HepG2 (cell line): ENCODE data around the gene MTF1. TPM values are rescaled to one million over a fixed set of nuclear protein-coding genes. Genes with fewer than 3 reads are reported as not detected.

Source experiments
- FOXA1 ChIP-seq, 2 experiments: fragments of 450-650 bp in 1 of 2; sonication (generic) in 1 of 2; formaldehyde crosslinking in 1 of 2; IDR thresholded peaks; 2 replicates each; pipeline versions ENCODE4 v1.4.0 to v1.6.1; 2016 to 2020; ENCODE audit warnings: missing genetic modification reagents in 1 of 2
- FOXA3 ChIP-seq: IDR thresholded peaks from 2 replicates; pipeline ENCODE4 v1.6.1; 2016; ENCODE audit warnings: missing genetic modification reagents, missing compliant biosample characterization
- LBX2 ChIP-seq: sonication (generic); formaldehyde crosslinking; IDR thresholded peaks from 2 replicates; pipeline ENCODE4 v1.5.0; 2020; ENCODE audit warnings: missing genetic modification reagents, mild to moderate bottlenecking, borderline replicate concordance
- MAX ChIP-seq: IDR thresholded peaks from 2 replicates; pipeline ENCODE4 v1.6.1; 2012; ENCODE audit warnings: inconsistent platforms
- MTF2 ChIP-seq: sonication (generic); formaldehyde crosslinking; IDR thresholded peaks from 2 replicates; pipeline ENCODE4 v1.5.0; 2020; ENCODE audit warnings: missing genetic modification reagents, borderline replicate concordance
- MXI1 ChIP-seq: IDR thresholded peaks from 3 replicates; pipeline ENCODE4 v1.6.1; 2012; ENCODE audit warnings: low read depth, low read length, inconsistent platforms, borderline replicate concordance
- RORA ChIP-seq: sonication (generic); formaldehyde crosslinking; IDR thresholded peaks from 2 replicates; pipeline ENCODE4 v1.5.0; 2020; ENCODE audit warnings: mild to moderate bottlenecking, missing genetic modification reagents, moderate library complexity
- SP1 ChIP-seq, 2 experiments: fragments of 450-650 bp in 1 of 2; sonication (generic) in 1 of 2; formaldehyde crosslinking in 1 of 2; IDR thresholded peaks; 2 replicates each; pipeline versions ENCODE4 v1.4.0 to v1.6.1; 2016 to 2020; ENCODE audit warnings: missing genetic modification reagents in 1 of 2
- YY1 ChIP-seq: IDR thresholded peaks from 2 replicates; pipeline ENCODE4 v1.6.1; 2011; ENCODE audit warnings: low read length, low read depth, moderate library complexity, mild to moderate bottlenecking; ENCODE audit not compliant: insufficient read depth, insufficient replicate concordance
- ZFP36L2 ChIP-seq: sonication (generic); formaldehyde crosslinking; IDR thresholded peaks from 2 replicates; pipeline ENCODE4 v1.4.0; 2020; ENCODE audit warnings: missing genetic modification reagents
- ZFP82 ChIP-seq: sonication (generic); formaldehyde crosslinking; IDR thresholded peaks from 2 replicates; pipeline ENCODE4 v1.5.1; 2020; ENCODE audit warnings: mild to moderate bottlenecking, missing genetic modification reagents, borderline replicate concordance
- ZNF207 ChIP-seq: fragments of 450-650 bp; IDR thresholded peaks from 2 replicates; pipeline ENCODE4 v1.6.1; 2016; ENCODE audit warnings: antibody characterized with exemption, borderline replicate concordance
- ZNF235 ChIP-seq: sonication (generic); formaldehyde crosslinking; IDR thresholded peaks from 2 replicates; pipeline ENCODE4 v1.8.1; 2023; ENCODE audit warnings: mild to moderate bottlenecking, missing genetic modification reagents, borderline replicate concordance
- ZNF251 ChIP-seq: sonication (generic); formaldehyde crosslinking; IDR thresholded peaks from 2 replicates; pipeline ENCODE4 v1.9.0; 2021; ENCODE audit warnings: mild to moderate bottlenecking, missing genetic modification reagents
- ZNF326 ChIP-seq: sonication (generic); formaldehyde crosslinking; IDR thresholded peaks from 2 replicates; pipeline ENCODE4 v1.4.0; 2020; ENCODE audit warnings: missing genetic modification reagents, borderline replicate concordance
- polyA plus RNA-seq, 8 experiments: library from polyadenylated mRNA; depleted of rRNA in 3 of 8; stranded (reverse) in 7 of 8; unstranded in 1 of 8; fragments of >200 nt; fragmentation: Illumina TruSeq in 4 of 8; extraction: Trizol in 4 of 8; gene quantifications; 2 replicates each; pipeline versions ENCODE4 v1.2.1 to v1.2.3, GENCODE V29; 2011 to 2016; ENCODE audit warnings: low read depth in 4 of 8, missing spikeins in 1 of 8, mixed read lengths in 1 of 8; ENCODE audit not compliant: insufficient read depth in 1 of 8
- total RNA-seq, 5 experiments: library from RNA; depleted of rRNA; stranded (reverse); fragments of >200 nt; fragmentation: Illumina TruSeq; extraction: Trizol; gene quantifications; 2 replicates each; pipeline ENCODE4 v1.2.3, GENCODE V29; 2016; ENCODE audit warnings: low read depth in 1 of 5
- TF ChIP-seq, protein P1 (sequence below): sonication (generic); formaldehyde crosslinking; IDR thresholded peaks from 2 replicates; pipeline ENCODE4 v1.4.0; 2020; ENCODE audit warnings: mild to moderate bottlenecking, missing genetic modification reagents
- TF ChIP-seq, protein P2 (sequence below): sonication (generic); formaldehyde crosslinking; IDR thresholded peaks from 2 replicates; pipeline ENCODE4 v1.5.0; 2020; ENCODE audit warnings: missing genetic modification reagents
- TF ChIP-seq, protein P3 (sequence below): sonication (generic); formaldehyde crosslinking; IDR thresholded peaks from 2 replicates; pipeline ENCODE4 v1.5.1; 2020; ENCODE audit warnings: missing genetic modification reagents, mild to moderate bottlenecking, borderline replicate concordance
- TF ChIP-seq, protein P4 (sequence below): sonication (generic); formaldehyde crosslinking; IDR thresholded peaks from 2 replicates; pipeline ENCODE4 v1.4.0; 2020; ENCODE audit warnings: missing genetic modification reagents
- TF ChIP-seq, protein P5 (sequence below), 2 experiments: fragments of 450-650 bp in 1 of 2; sonication (generic) in 1 of 2; formaldehyde crosslinking; IDR thresholded peaks; 2 replicates each; pipeline versions ENCODE4 v1.5.0 to v1.8.0; 2020 to 2022; ENCODE audit warnings: mild to moderate bottlenecking in 1 of 2, missing genetic modification reagents in 1 of 2

The MTF1 gene
- total and polyA plus RNA-seq, 2 of the 13 experiments (the other 11 are each of a cell fraction or from before 2014, with no cell fraction given): 2.4 to 3.3 TPM

DNA sequence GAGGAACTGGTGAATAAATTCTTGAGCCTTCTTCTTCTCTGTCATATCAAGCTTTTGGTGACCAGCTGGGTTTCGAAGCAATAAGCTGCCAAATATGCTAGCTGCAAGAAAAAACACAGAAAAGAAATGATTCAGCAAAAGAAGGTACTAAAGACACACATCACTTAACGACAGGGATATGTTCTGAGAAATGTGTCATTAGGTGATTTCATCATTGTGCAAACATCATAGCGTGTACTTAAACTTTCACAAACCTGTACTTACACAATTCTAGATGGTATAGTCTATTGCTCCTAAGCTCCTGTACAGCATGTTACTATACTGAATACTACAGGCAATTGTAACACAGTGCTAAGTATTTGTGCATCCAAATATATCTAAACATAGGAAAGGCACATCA, 2.9 kb upstream of the MTF1 start (continued):
- TF ChIP-seq FOXA3 (CRISPR knock-in tag) (peak; percentile 69), RORA (CRISPR knock-in tag) (no peak), SP1 (IDR thresholded peaks at IDR 0.05) (no peak), SP1 (CRISPR knock-in tag; IDR thresholded peaks at IDR 0.05) (no peak), LBX2 (CRISPR knock-in tag) (no peak), MAX (no peak), ZNF235 (CRISPR knock-in tag) (no peak), ZNF326 (CRISPR knock-in tag) (no peak), ZNF207 (no peak), YY1 (no peak), ZNF251 (CRISPR knock-in tag) (no peak), MXI1 (0 out of 3 replicates have a peak, but pooled peaks have one; percentile 19), ZFP36L2 (CRISPR knock-in tag) (no peak), MTF2 (CRISPR knock-in tag) (no peak), ZFP82 (no peak), FOXA1 (IDR thresholded peaks at IDR 0.05) (peak; percentile 52), FOXA1 (CRISPR knock-in tag; IDR thresholded peaks at IDR 0.05) (peak; percentile 71)
- TF ChIP-seq, protein P1, sequence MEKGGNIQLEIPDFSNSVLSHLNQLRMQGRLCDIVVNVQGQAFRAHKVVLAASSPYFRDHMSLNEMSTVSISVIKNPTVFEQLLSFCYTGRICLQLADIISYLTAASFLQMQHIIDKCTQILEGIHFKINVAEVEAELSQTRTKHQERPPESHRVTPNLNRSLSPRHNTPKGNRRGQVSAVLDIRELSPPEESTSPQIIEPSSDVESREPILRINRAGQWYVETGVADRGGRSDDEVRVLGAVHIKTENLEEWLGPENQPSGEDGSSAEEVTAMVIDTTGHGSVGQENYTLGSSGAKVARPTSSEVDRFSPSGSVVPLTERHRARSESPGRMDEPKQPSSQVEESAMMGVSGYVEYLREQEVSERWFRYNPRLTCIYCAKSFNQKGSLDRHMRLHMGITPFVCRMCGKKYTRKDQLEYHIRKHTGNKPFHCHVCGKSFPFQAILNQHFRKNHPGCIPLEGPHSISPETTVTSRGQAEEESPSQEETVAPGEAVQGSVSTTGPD (CRISPR knock-in tag): no peak
- TF ChIP-seq, protein P2, sequence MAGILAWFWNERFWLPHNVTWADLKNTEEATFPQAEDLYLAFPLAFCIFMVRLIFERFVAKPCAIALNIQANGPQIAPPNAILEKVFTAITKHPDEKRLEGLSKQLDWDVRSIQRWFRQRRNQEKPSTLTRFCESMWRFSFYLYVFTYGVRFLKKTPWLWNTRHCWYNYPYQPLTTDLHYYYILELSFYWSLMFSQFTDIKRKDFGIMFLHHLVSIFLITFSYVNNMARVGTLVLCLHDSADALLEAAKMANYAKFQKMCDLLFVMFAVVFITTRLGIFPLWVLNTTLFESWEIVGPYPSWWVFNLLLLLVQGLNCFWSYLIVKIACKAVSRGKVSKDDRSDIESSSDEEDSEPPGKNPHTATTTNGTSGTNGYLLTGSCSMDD (CRISPR knock-in tag): no peak
- TF ChIP-seq, protein P3, sequence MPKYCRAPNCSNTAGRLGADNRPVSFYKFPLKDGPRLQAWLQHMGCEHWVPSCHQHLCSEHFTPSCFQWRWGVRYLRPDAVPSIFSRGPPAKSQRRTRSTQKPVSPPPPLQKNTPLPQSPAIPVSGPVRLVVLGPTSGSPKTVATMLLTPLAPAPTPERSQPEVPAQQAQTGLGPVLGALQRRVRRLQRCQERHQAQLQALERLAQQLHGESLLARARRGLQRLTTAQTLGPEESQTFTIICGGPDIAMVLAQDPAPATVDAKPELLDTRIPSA (CRISPR knock-in tag): no peak
- TF ChIP-seq, protein P4, sequence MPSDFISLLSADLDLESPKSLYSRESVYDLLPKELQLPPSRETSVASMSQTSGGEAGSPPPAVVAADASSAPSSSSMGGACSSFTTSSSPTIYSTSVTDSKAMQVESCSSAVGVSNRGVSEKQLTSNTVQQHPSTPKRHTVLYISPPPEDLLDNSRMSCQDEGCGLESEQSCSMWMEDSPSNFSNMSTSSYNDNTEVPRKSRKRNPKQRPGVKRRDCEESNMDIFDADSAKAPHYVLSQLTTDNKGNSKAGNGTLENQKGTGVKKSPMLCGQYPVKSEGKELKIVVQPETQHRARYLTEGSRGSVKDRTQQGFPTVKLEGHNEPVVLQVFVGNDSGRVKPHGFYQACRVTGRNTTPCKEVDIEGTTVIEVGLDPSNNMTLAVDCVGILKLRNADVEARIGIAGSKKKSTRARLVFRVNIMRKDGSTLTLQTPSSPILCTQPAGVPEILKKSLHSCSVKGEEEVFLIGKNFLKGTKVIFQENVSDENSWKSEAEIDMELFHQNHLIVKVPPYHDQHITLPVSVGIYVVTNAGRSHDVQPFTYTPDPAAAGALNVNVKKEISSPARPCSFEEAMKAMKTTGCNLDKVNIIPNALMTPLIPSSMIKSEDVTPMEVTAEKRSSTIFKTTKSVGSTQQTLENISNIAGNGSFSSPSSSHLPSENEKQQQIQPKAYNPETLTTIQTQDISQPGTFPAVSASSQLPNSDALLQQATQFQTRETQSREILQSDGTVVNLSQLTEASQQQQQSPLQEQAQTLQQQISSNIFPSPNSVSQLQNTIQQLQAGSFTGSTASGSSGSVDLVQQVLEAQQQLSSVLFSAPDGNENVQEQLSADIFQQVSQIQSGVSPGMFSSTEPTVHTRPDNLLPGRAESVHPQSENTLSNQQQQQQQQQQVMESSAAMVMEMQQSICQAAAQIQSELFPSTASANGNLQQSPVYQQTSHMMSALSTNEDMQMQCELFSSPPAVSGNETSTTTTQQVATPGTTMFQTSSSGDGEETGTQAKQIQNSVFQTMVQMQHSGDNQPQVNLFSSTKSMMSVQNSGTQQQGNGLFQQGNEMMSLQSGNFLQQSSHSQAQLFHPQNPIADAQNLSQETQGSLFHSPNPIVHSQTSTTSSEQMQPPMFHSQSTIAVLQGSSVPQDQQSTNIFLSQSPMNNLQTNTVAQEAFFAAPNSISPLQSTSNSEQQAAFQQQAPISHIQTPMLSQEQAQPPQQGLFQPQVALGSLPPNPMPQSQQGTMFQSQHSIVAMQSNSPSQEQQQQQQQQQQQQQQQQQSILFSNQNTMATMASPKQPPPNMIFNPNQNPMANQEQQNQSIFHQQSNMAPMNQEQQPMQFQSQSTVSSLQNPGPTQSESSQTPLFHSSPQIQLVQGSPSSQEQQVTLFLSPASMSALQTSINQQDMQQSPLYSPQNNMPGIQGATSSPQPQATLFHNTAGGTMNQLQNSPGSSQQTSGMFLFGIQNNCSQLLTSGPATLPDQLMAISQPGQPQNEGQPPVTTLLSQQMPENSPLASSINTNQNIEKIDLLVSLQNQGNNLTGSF: no peak
- TF ChIP-seq, protein P5, sequence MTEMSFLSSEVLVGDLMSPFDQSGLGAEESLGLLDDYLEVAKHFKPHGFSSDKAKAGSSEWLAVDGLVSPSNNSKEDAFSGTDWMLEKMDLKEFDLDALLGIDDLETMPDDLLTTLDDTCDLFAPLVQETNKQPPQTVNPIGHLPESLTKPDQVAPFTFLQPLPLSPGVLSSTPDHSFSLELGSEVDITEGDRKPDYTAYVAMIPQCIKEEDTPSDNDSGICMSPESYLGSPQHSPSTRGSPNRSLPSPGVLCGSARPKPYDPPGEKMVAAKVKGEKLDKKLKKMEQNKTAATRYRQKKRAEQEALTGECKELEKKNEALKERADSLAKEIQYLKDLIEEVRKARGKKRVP (CRISPR knock-in tag; IDR thresholded peaks at IDR 0.05): peak in 1 of 2 experiments; percentile 58; a peak in 1 of 4 replicates
